MM.1S (cell line): ENCODE data around the gene ARHGAP42.

Experiments
- DNase-seq: peaks from one replicate; pipeline ENCODE4 v3.0.0-alpha.2; 2015
- H2AFZ ChIP-seq: fragments of 300-600 bp; sonication (generic); 2 replicates; pipeline ENCODE4 v1.6.0; 2016; ENCODE audit warnings: antibody characterized with exemption, low read length
- H3F3A ChIP-seq: fragments of 300-600 bp; sonication (generic); 2 replicates; pipeline ENCODE4 v1.6.1; 2016; ENCODE audit warnings: mild to moderate bottlenecking, antibody characterized with exemption, low read length, moderate library complexity, mixed read lengths; ENCODE audit not compliant: insufficient read depth
- H3K27ac ChIP-seq: fragments of 300-600 bp; sonication (generic); 2 replicates; pipeline ENCODE4 v1.5.1; 2016; ENCODE audit warnings: mild to moderate bottlenecking, low read length
- H3K27me3 ChIP-seq: fragments of 300-600 bp; sonication (generic); replicated peaks from 2 replicates; pipeline ENCODE4 v1.6.0; 2016; ENCODE audit warnings: low read length; ENCODE audit not compliant: insufficient read depth
- H3K36me3 ChIP-seq: fragments of 300-600 bp; sonication (generic); replicated peaks from 2 replicates; pipeline ENCODE4 v1.6.1; 2016; ENCODE audit warnings: mild to moderate bottlenecking, low read length, mixed read lengths; ENCODE audit not compliant: insufficient read depth
- H3K4me1 ChIP-seq: fragments of 300-600 bp; sonication (generic); 2 replicates; pipeline ENCODE4 v1.6.1; 2016; ENCODE audit warnings: low read length, mixed read lengths
- H3K4me2 ChIP-seq: fragments of 300-600 bp; sonication (generic); 2 replicates; pipeline ENCODE4 v1.6.0; 2016; ENCODE audit warnings: low read depth, low read length
- H3K4me3 ChIP-seq: fragments of 300-600 bp; sonication (generic); 2 replicates; pipeline ENCODE4 v1.5.1; 2016; ENCODE audit warnings: low read length, mixed read lengths
- H3K79me2 ChIP-seq: fragments of 300-600 bp; sonication (generic); 2 replicates; pipeline ENCODE4 v1.6.1; 2016; ENCODE audit warnings: mixed run types, low read length, mixed read lengths
- H3K9ac ChIP-seq: fragments of 300-600 bp; sonication (generic); 2 replicates; pipeline ENCODE4 v1.6.1; 2016; ENCODE audit warnings: low read length, mixed read lengths
- H3K9me2 ChIP-seq: fragments of 300-600 bp; sonication (generic); replicated peaks from 2 replicates; pipeline ENCODE4 v1.6.1; 2016; ENCODE audit warnings: mild to moderate bottlenecking, low read length, mixed read lengths; ENCODE audit not compliant: insufficient read depth
- H3K9me3 ChIP-seq: fragments of 300-600 bp; sonication (generic); replicated peaks from 2 replicates; pipeline ENCODE4 v1.6.1; 2016; ENCODE audit warnings: mild to moderate bottlenecking, low read length, mixed read lengths; ENCODE audit not compliant: insufficient read depth
- H4K20me1 ChIP-seq: fragments of 300-600 bp; sonication (generic); 2 replicates; pipeline ENCODE4 v1.6.1; 2016; ENCODE audit warnings: mild to moderate bottlenecking, low read length, moderate library complexity, mixed read lengths; ENCODE audit not compliant: insufficient read depth
- CTCF ChIP-seq: fragments of 300-600 bp; sonication (generic); IDR thresholded peaks from 2 replicates; pipeline ENCODE4 v1.5.1; 2016; ENCODE audit warnings: antibody characterized with exemption, low read length, mixed read lengths
- EZH2 ChIP-seq: fragments of 300-600 bp; sonication (generic); optimal IDR thresholded peaks from 2 replicates; pipeline ENCODE3; 2017; ENCODE audit warnings: low read depth, mild to moderate bottlenecking, antibody characterized with exemption, low read length, mixed read lengths
- EZH2phosphoT487 ChIP-seq: fragments of 300-600 bp; sonication (generic); IDR thresholded peaks from 2 replicates; pipeline ENCODE4 v1.6.1; 2018; ENCODE audit warnings: antibody characterized with exemption, low read length

Gene ARHGAP42

GRCh38 chr11:100695911-100696310 lies 8.8 kb downstream of the ARHGAP42 start:
- Histone ChIP-seq H3F3A (no peaks in the 10 kb centered on the region), H3K36me3 (no peaks in the 10 kb centered on the region), H3K9me3 (no peaks in the 10 kb centered on the region), H3K9me2 (no peaks in the 10 kb centered on the region), H3K79me2 (no peaks in the 10 kb centered on the region), H2AFZ (no peak overlapping the region), H4K20me1 (no peaks in the 10 kb centered on the region), H3K27me3 (no peaks in the 10 kb centered on the region), H3K4me1 (no peaks in the 10 kb centered on the region), H3K27ac (no peak overlapping the region), H3K4me2 (no peak overlapping the region), H3K4me3 (no peak overlapping the region), H3K9ac (no peak overlapping the region)
- TF ChIP-seq CTCF (no peak), EZH2 (no peak), EZH2phosphoT487 (no peak)
- no peak for DNase-seq

GRCh38 chr11:100703139-100703538 lies 16.1 kb downstream of the ARHGAP42 start:
- Histone ChIP-seq H2AFZ (no peak overlapping the region), H3K4me2 (no peak overlapping the region), H3K27me3 (no peaks in the 10 kb centered on the region), H3K9me3 (no peaks in the 10 kb centered on the region), H3K9me2 (no peaks in the 10 kb centered on the region), H3F3A (peaks cover 8% of the 10 kb centered on the region), H3K27ac (no peak overlapping the region), H3K79me2 (no peaks in the 10 kb centered on the region), H3K4me1 (peaks cover 17% of the 10 kb centered on the region), H4K20me1 (no peaks in the 10 kb centered on the region), H3K36me3 (no peaks in the 10 kb centered on the region), H3K4me3 (no peak overlapping the region), H3K9ac (no peak overlapping the region)
- DNase-seq, result no peak
- no peak for TF ChIP-seq CTCF

GRCh38 chr11:100703801-100704575 lies 16.9 kb downstream of the ARHGAP42 start:
- no peak for DNase-seq
- no peaks in the 10 kb centered on the region for H3K9me2 ChIP-seq
- peaks cover 8% of the 10 kb centered on the region for H3F3A ChIP-seq
- no peak overlapping the region for H3K4me3 ChIP-seq
- H3K36me3 ChIP-seq, result no peaks in the 10 kb centered on the region
- no peak overlapping the region for H3K27ac ChIP-seq
- H3K4me2 ChIP-seq, result no peak overlapping the region
- 0 out of 2 replicates have a peak, but pooled peaks cover 2% of the 10 kb centered on the region for H3K79me2 ChIP-seq
- no peak for TF ChIP-seq EZH2
- TF ChIP-seq CTCF, result no peak
- no peaks in the 10 kb centered on the region for H3K9me3 ChIP-seq
- H2AFZ ChIP-seq, result no peak overlapping the region
- H4K20me1 ChIP-seq, result no peaks in the 10 kb centered on the region
- no peak overlapping the region for H3K9ac ChIP-seq
- peaks cover 17% of the 10 kb centered on the region for H3K4me1 ChIP-seq
- H3K27me3 ChIP-seq, result no peaks in the 10 kb centered on the region
